ENCODE results near the gene RBPJ. TPM values are rescaled to one million over a fixed set of nuclear protein-coding genes. Genes with fewer than 3 reads are reported as not detected.

The RBPJ gene
- 60.7 and 77.2 TPM in 2 replicates for total RNA-seq (2014; rRNA removed; shearing (Covaris generic))

GRCh38 chr4:26320538-26321372 lies at the start of gene RBPJ:
RBPJ (plus strand) TSS chr4:26321014; CDS start chr4:26321029, 15 bp downstream.

Other genes starting within 250 kb of the RBPJ start
- not detected in 2 replicates for gene CCKAR, start 169.5 kb downstream of the RBPJ start, total RNA-seq (2014; rRNA removed; shearing (Covaris generic))